Hematopoietic multipotent progenitor cell (in vitro differentiated cells): ENCODE results near the gene SLC16A3. TPM values are rescaled to one million over a fixed set of nuclear protein-coding genes. Genes with fewer than 3 reads are reported as not detected.

ENCODE experiments used
- DNase-seq, 3 donors: peaks; one replicate each; pipeline ENCODE4 v3.0.0-alpha.2; 2011 to 2015; ENCODE audit warnings: low read depth in 2 of 3, low spot score in 2 of 3
- total RNA-seq: library from RNA; depleted of rRNA; stranded (reverse); fragments of >200 nt; gene quantifications from one replicate; pipeline ENCODE4 v1.2.3, GENCODE V29; 2012

Gene SLC16A3
- total RNA-seq, 1 donor, result 65.4 TPM

- DNase-seq, result no peak
Observed at GRCh38 chr17:82221341-82221902, 7.4 kb upstream of the SLC16A3 start.

GRCh38 chr17:82222816-82223215, 6.0 kb upstream of the SLC16A3 start:
- no peak for DNase-seq

- DNase-seq, result no peak
Observed at GRCh38 chr17:82223517-82223916, 5.3 kb upstream of the SLC16A3 start.

GRCh38 chr17:82224666-82225065, 4.2 kb upstream of the SLC16A3 start:
- no peak for DNase-seq

GRCh38 chr17:82225368-82226029, 3.3 kb upstream of the SLC16A3 start:
- DNase-seq, result no peak

GRCh38 chr17:82226146-82226808, 2.6 kb upstream of the SLC16A3 start:
- no peak for DNase-seq

GRCh38 chr17:82226809-82227628, 1.8 kb upstream of the SLC16A3 start:
- DNase-seq, result no peak

GRCh38 chr17:82227629-82228277, 1.1 kb upstream of the SLC16A3 start:
- no peak for DNase-seq

GRCh38 chr17:82228278-82228841, 482 bp upstream of the SLC16A3 start:
- peak in 2 of 3 donors; percentile 67 to 72 for DNase-seq

- no peak for DNase-seq
Observed at GRCh38 chr17:82229698-82230608, 1.1 kb downstream of the SLC16A3 start.

GRCh38 chr17:82230609-82231311, 1.9 kb downstream of the SLC16A3 start:
- peak in 2 of 3 donors; percentile 70 to 76 for DNase-seq

GRCh38 chr17:82231312-82231561, 2.4 kb downstream of the SLC16A3 start:
- no peak for DNase-seq

- DNase-seq, result peak in 1 of 3 donors; percentile 53
Observed at GRCh38 chr17:82231562-82232321, 2.9 kb downstream of the SLC16A3 start.

- DNase-seq, result no peak
Observed at GRCh38 chr17:82232322-82232820, 3.5 kb downstream of the SLC16A3 start.

- DNase-seq, result no peak
Observed at GRCh38 chr17:82232876-82233785, 4.3 kb downstream of the SLC16A3 start.

- DNase-seq, result no peak
Observed at GRCh38 chr17:82234211-82235055, 5.6 kb downstream of the SLC16A3 start.
